HG03520 (cell line): ENCODE data around the gene GIMAP4.
"Not testable (repeated sequence)": the region's sequence is repeated elsewhere in the genome, so short reads cannot be mapped to it uniquely, and the experiment has no call there.

Experiments used
- ATAC-seq: cut with Tn5 transposase; IDR thresholded peaks from one replicate; pipeline ENCODE4 v1.9.1; 2021; ENCODE audit warnings: mild to moderate bottlenecking, moderate library complexity; ENCODE audit not compliant: unreplicated experiment

Gene GIMAP4

DNA sequence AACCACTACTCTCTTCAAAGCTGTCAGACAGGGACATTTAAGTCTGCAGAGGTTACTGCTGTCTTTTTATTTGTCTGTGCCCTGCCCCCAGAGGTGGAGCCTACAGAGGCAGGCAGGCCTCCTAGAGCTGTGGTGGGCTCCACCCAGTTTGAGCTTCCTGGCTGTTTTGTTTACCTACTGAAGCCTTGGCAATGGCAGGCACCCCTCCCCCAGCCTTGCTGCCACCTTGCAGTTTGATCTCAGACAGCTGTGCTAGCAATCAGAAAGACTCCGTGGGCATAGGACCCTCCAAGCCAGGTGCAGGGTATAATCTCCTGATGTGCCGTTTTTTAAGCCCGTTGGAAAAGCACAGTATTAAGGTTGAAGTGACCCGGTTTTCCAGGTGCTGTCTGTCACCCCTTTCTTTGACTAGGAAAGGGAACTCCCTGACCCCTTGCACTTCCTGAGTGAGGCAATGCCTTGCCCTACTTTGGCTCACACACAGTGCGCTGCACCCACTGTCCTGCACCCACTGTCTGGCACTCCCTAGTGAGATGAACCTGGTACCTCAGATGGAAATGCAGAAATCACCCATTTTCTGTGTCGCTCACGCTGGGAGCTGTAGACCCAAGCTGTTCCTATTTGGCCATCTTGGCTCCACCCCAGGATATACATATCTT lies 12.9 kb downstream of the GIMAP4 start:
- ATAC-seq: not testable (repeated sequence)

DNA sequence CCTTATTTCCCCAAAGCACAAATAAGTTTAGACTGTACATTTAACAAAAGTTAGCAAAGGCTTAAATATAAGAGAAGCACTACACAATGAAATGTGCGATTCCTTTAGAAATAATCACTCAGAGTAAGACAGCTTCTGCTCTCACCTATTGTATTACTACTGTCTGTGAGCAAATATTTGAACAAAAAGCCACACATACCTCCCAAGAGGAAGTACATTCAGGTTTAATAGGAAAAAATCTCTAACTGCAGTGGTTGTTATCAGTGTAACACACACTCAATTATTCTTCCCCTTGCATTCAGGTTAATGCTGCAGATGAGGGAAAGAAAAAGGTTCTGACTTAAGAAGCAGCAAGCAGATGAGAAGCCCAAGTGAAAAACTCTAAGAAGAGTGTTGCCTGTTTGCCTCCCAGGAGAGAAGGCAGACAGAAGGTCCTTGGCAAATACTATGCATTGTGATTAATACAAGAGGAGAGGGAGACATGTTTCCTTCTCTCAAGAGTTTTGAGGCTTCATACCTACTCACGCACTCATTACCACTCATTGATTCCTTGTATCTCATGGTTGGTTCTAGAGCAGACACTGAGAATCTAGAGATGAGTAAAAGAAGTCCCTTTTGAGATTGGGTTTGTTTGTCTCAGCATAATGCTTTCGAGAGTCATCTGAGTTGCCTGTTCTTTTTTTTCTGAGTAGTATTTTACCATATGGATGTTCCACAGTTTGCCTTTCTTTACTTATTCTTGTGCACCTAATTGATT lies 13.6 kb downstream of the GIMAP4 start:
- no peak for ATAC-seq

DNA sequence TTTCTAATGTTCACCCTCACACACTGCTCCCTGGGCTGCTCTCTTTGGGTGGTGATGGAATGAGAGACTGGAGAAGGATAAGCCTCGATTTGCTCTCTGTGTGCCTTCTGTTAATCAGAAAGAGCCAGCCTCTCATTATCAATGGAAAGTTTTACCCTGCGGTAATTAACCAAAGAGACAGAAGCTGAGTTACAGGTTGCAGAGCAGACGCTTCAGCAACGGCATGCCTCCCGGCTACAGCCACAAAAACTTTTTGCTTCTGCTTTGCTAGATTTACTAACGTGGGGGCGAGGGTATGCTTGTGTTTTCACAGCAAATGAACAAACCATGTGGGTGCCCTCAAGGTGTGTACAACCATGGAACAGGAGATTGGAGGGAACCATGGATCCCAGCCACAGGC lies 18.0 kb downstream of the GIMAP4 start:
- ATAC-seq: no peak

DNA sequence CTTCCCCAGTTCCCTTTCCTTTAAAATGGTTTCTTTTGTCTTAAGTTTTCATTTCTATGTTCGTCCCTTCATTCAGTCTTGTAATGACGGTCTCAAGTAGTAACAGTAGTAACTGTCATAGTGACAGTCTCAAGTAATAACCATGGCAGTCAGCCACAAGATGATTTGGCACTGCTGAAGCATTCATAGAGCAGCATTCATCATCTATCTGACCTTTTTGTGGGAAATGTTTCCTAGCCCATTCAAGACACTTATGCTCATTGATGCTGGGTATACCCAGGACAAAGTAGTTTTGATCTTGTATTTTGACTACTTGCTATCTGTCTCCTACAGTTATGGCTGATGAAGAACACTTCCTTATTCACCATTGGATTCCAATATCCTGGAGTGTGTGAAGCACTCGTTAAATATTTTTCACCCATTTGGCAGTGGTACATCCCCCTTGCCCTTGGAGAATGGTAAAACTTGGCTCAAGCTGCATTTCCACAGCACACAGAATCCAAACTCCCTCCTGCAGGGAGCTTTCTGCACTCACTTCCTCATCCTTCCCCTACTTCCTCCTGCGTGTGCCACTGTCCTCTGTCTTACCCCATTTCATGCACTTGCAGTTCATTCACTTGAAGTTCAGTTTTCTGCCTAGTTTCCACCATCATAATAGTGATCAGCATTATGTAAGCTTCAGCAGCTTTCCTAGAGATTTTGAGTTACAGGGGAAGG lies 19.0 kb downstream of the GIMAP4 start:
- ATAC-seq: no peak

DNA sequence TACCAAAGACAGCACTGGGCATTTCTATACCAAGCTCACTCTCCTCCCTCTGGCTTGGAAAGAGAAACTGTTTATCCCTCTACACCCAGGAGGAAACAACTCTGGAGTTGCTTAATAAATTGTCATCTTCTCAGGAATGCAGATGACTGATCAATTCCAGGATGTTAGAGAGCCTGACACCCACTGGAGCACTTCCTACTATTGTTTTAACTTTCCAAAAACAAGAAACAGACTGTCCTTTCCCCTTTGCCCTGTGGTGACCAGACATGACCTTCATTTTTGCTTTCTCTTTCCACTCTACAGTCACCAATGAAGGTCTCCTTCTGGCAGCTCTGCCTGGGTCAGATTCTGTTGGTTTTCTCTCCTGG lies 19.6 kb downstream of the GIMAP4 start:
- ATAC-seq: no peak

DNA sequence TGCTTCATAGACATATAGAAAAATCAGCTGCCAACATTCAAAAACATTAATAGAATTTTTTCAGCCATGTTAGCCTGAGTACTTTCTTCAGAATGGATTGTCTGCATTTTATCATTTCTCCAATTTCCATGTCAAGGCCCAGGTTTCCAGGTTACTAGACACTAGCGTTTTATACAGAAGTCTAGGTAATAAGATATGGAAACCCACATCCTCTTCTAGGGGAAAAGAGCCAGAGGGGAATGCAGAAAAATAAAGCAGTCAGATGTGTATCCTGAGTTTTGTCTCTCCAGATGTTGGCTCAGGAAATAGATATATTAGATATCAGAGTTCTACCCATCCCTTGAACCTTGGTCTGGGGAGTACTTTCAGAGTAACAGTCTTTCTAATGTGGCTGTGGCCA lies 20.4 kb downstream of the GIMAP4 start:
- ATAC-seq: no peak

DNA sequence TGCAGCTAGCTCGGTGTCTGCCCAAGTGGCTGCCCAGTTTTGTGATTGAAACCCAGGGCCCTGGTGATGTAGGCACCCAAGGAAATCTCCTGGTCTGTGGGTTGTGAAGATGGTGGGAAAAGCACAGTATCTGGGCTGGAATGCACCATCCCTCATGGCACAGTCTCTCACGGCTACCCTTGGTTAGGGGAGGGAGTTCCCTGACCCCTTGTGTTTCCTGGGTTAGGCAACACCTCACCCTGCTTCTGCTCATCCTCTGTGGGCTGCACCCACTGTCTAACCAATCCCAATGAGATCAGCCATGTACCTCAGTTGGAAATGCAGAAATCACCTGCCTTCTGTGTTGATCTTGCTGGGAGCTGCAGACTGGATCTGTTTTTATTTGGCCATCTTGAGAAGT lies 27.6 kb downstream of the GIMAP4 start:
- no peak for ATAC-seq

DNA sequence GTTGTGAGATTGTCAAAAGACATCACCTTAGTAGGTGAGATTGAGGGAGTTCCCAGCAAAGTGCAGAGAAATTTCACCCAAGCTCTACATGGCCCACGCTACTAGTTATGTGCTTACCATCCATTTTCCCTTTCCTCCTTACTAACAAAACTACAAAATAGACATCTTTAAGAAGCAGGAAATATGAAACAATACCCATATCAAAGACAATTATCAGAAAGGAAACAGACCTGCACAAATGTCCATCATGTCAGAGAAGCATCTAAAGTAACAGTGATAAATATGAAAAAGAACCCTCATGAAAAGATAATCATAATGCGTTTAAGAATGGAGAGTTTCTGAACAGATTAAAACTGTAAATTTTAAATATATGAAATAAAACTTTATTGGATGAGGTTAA lies 28.2 kb downstream of the GIMAP4 start:
- no peak for ATAC-seq

DNA sequence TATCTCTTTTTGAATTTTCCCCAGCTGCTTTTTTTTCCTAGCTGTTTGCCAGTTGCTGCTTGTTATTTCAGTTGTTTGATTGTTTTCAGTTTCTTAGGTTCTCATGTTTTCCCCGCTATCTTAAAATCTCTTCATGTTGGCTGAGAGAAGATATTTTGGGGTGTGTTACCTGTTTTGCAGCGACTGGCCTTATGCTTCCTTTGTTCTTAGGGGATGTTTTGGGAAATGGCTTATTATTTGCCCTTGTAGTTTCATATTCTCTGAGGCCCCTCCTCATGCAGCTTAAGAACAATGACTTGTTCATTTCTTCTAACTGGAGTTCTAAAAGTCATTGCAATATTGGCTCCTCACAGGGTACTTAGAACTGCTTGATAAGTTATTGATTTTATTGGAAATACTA lies 36.4 kb downstream of the GIMAP4 start:
- ATAC-seq: not testable (repeated sequence)

DNA sequence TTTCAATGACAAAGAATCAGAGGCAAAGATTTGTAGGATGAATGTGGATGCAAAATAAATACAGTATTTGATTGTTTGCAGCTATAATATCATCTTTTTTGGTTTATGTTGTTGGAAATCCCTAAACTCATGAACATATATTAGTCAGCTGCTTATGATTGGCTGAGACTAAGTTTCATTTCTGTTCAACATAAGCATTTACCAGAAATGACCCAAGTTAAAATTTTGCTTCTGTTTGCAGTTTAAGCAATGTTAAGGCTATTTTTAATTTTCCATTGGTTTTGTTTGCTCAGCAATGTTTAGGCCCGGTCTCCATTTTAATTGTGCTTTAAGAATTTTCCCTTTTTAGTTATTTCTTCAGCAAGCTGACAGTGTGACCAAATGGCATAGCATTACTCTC lies 43.0 kb downstream of the GIMAP4 start:
- no peak for ATAC-seq

DNA sequence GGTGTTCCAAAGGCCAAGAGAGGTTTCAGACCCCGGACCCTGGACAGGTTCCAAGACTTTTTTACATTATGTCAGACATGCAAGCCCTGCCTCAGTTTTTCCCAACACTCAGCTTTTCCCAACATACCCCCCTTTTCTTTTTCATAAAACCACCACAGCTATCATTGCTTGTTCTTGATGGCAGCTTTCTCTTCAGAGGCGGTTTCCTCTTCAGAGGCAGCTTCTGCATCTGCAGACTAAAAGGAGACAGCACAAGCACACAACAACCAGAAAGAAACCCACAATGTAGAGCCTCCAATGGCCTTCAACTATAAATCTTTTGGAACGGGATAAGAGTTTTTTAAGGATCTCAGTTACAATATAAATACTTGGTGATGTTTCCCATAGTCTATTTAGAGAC lies 45.7 kb downstream of the GIMAP4 start:
- ATAC-seq: no peak

DNA sequence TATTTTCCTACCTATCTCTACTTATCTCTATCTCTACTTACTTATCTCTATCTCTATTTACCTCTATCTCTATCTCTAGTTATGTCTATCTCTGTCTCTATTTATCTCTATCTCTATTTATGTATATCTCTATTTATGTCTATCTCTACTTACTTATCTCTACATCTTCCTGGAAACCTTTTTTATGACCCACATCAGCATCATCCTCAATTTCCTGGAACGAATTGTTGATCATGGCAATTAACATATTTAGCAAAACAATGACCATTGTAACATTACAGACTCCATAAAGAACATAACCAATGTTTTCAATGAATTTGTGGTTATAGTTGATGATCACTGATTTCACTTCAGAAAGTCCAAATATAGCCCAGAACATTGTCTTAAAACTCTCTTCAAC lies 46.7 kb downstream of the GIMAP4 start:
- no peak for ATAC-seq

DNA sequence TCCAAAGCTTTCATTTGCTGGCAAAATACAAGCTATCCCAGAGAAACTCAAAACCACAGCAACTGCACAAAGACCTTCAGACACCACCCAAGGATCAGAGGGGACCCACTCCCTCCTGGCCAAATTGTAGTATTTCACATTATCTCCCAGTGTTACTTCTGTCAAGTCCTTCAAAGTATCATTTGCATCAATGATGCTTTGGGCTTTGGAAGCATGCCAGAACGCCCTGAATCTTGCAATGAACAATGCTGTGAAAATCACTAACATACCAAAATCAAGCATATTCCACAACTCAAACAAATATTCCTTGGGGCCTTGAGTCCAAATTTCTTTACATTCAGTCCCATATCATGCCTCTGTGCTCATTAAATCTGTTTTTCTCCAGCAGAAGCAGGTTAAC lies 47.2 kb downstream of the GIMAP4 start:
- ATAC-seq: not testable (repeated sequence)

DNA sequence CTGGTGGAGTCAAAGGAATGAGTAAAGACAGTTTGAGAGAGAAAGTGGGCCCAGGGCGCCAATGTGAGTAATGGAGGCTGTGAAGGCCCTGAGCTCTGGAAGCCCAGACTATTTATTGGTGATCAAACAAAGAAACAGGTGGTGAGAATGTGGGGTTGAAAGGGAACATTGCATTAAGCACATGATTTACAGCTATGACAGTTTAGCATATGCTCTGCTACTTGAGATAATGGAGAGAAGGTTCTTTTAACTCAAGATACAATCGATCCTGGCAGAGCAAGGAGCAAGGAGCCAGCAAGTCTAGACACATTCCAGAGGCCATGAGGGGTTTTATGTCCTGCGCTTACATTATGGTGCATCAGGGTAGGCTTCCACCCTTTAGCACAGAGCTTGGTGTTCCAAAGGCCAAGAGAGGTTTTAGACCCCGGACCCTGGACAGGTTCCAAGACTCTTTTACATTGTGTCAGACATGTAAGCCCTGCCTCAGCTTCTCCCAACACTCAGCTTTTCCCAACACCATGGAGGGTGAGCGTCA lies 48.1 kb downstream of the GIMAP4 start:
- not testable (repeated sequence) for ATAC-seq

DNA sequence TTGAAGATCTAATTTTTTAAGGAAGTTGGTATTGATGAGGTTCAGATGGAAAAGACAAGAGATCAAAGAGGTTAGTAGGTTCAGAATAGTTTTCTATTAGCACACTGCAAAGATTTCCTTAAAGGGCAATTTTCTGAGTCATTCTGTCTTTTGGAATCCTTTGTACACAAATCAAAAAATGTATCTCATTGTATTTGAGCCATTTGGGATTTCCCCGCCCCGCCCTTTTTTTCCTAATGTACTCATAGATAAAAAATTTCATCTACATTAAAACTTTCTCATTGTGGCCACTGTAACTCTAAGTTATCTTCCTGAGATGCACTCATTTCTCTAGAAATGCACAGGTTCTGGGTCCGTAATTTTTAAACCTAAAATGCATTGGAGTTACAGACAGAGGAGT lies 52.9 kb downstream of the GIMAP4 start:
- ATAC-seq: no peak

DNA sequence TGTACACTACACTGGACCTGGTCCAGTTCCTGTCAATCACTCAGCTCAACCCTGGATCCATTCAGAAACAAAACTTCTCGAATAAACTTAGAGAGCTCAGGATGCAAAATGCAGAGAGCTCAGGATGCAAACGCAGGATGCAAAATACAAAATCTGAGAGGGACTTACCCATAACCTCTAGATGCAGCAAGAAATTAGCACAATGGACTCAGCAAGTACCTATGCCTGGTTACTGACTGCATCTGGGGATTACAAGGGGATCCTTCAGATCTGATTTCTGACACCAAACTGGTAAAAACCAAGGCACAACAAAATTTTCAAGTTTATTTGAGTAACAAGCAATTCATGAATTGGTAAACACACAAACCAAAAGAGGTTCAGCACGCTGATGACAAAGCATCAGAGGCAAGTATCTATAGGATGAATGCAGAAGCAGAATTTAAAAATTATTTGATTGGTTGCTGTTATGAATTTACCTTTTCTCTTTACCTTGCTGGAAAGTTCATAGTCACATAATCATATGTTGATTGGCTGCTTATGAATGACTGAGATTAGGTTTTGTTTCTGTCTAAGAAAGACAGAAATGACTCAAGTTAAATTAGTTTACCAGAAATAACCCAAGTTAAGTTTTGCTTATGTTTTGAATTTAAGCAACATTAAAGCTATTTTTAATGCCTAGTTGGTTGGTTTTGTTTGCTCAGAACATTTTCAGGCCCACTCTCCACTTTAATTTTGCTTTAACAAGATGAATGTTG lies 53.6 kb downstream of the GIMAP4 start:
- ATAC-seq: no peak

DNA sequence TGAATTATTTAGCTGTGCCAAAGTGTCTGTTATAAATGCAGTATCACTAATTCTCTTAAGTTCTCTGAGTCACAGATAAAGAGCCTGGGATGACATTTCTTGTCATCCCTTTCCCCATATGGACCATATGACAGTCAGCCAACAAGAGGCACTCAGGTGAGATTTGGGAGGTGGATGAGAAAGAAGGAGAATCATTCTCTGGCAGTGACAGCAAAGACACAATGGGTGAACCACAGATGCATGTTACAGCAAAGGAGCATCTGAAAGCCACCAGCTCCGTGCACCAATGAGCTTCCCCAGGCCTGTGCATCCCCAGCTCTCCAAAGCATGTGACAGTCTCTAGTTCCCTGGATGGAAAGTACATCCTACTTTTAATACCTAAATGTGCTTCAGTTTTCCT lies 54.2 kb downstream of the GIMAP4 start:
- no peak for ATAC-seq
